NCI-H446 treated with DMSO at 0.1 percent for 48 hours (cell line): Measurements from ENCODE around the gene ZNF668.
"Not testable (repeated sequence)": the region's sequence is repeated elsewhere in the genome, so short reads cannot be mapped to it uniquely, and the experiment has no call there.

Experiments
- DNase-seq: peaks from one replicate; lab custom pipeline; 2025; lab: John Stamatoyannopoulos, UW

ZNF668 gene

DNA sequence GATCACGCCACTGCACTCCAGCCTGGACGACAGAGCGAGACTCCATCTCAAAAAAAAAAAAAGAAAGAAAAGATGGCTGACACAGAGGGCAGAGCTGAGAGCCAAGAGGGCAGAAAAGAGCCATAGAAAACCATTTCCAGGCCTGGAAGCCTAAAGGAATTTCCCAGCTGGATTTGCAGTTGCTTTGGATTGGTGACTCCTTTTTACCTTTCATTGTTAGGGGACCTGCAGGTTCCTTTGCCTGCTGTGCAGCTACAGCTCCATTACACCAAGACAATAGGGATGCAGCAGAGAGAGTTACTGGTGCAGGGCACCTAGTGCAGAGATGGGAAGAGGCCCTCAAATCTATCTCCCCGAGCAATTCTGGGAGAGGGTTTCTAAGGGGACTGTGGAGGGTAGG, 18.4 kb downstream of the ZNF668 start:
- DNase-seq = no peak

DNA sequence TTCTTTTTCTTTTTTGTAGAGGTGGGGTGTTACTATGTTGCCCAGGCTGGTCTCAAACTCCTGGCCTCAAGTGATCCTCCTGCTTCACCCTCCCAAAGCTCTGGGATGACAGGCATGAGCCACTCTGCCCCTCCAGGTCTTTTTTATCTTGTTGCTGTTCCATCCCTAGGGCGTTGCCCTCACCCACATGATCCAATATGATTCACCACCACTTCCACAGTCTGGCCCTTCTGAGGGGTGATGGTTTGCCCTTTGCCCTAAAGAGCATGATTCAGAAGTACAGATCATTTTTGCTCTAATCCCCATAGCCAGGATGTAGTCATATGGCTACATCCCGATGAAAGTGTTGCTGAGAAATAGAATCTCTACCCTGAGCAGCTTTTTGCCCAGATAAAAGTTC, 21.9 kb downstream of the ZNF668 start:
- DNase-seq = no peak

DNA sequence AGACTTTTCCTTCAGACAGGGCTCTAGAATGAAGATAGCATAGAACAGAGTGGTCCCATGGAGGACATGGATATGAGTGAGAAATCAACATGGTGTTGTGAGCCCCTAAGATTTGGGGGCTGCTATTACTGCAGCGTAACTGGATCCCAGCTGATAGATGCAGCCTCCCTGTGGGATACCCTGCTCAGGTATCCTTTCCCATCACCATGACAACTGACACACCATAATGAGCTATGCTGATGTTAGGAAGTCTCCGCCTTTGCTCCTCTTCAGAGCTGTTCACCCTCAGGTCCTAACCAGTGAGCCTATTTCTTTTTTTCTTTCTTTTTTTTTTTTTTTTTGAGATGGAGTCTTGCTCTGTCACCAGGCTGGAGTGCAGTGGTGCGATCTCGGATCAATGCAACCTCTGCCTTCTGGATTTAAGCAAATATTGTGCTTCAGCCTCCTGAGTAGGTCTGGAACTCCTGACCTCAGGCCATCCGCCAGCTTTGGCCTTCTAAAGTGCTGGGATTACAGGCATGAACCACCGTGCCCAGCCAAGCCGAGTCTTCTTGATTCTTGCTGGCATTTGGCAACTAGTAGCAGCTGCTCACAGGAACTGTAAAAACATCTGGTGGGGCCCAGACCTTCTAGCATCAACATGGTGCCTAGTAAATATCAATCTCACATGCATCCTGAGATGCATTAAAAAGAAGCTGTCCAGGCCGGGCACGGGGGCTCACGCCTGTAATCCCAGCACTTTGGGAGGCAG, 23.6 kb downstream of the ZNF668 start:
- no peak for DNase-seq

DNA sequence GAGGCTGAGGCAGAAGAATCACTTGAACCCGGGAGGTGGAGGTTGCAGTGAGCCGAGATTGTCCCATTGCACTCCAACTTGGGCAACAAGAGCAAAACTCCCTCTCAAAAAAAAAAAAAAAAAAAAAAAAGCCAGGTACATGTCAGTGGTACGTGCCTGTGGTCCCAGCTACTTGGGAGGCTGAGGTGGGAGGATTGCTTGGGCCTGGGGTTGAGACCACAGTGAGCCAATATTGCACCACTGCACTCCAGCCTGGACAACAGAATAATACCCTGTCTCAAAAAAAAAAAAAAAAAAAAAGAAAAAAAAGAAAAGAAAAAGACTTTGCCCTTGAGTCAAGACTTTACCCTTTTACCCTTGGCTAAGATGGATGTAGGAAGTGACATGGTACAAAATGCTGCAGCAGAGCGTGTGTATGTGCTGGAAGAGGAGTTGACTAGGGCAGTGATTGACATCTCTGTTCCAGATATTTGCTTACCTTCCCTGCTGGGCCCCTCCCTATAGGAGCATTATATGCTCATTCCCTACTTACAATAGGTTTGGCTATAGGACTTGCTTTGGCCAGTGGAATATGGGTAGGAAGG, 30.1 kb downstream of the ZNF668 start:
- DNase-seq = no peak

DNA sequence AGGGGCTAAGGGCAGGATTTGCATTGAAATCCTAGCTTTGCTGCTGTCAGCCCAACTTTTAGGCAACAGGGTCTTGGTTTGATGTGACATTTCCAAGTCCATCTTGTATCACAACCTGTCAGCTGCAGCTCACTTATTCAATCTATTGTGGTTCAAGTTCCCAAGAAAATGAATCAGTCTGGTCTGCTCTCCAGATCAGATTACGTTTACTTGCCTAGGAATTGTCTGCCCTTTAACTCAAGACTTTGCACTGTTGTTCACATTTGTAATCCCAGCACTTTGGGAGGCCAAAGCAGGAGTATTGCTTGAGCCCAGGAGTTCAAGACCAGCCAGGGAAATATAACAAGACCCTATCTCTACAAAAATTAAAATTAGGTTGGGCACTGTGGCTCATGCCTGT, 30.7 kb downstream of the ZNF668 start:
- no peak for DNase-seq

DNA sequence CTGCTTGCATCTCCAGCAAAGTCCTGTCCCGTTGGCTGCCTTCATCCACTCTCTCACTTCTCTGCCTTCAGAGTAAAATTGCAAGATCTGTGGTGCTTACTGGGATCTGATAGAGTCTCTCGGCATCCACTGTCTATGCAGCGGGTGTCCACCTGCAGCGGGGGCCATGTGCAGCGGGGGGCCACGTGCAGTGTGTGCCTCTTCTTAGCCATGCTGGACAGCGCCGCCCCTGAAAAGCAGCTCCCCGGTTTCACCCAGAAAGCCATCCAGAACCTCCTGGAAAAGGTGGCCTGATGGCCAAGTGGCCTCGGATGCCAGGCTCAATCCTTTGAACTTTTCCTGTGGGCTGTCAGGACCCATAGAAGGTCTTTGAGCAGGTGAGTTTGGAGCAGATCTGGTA, 31.2 kb downstream of the ZNF668 start:
- DNase-seq = no peak

DNA sequence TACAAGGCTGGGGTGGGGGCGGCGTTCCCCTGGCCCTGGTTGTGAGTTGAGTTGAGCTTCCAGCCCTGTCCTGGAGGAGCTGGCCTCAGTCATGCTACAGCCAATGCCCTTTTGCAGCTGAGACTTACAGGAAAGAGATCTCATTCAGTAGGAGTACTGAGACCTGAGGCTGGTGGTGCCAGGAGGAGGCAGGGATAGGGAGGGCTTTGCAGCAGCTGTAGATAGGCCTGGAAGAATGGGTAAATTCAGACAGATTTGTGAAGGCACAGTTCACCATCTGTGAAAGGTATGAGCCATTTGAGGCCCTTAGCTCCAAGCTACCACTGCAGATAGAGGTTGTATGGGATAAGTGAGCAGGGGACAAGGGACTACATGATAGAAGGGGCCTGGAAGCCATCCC, 35.0 kb downstream of the ZNF668 start:
- DNase-seq = no peak

DNA sequence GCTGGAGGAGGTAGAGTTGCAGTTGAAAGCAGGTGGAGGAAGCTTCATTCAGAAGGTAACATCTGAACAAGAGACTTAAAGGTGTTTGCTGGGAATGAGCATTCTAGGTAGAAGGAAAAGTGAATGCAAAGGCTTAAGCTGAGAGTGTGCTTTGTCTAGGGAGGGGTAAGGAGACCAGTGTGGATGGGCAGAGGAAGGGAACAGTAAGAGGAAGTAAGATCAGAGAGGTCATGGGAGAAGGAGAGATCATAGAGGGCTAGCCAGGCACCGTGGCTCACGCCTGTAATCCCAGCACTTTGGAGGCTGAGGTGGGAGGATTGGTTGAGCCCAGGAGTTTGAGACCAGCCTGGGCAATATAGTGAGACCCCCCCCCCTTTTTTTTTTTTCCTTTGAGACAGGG, 37.3 kb downstream of the ZNF668 start:
- no peak for DNase-seq

DNA sequence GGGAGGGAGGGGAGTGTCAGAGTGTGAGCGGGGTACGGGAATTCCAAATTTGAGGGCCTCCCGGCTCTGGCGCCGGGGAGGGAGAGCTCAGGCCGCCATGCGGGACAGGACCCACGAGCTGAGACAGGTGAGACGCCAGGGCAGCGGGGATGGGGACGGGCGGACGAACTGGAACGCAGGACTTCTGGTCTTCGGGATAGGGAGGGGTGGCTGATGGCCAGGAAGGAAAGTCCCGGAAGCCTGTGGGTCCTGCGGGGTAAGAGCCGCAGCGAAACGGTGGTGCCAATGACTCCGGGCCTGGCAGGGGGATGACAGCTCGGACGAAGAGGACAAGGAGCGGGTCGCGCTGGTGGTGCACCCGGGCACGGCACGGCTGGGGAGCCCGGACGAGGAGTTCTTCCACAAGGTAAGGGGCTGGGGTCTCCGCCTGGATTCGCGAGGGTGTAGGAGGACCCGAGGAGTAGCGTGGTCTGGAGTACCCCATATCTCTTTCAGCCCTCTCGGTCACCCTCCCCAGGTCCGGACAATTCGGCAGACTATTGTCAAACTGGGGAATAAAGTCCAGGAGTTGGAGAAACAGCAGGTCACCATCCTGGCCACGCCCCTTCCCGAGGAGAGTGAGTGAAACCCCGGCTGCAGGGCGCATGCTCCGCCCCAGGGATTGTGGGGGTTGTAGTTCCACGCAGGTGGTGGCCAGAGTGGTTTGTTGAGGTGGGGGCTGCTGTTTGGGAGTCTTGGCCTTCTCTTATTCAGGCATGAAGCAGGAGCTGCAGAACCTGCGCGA, 40.1 kb downstream of the ZNF668 start:
- DNase-seq = peak; percentile 35

DNA sequence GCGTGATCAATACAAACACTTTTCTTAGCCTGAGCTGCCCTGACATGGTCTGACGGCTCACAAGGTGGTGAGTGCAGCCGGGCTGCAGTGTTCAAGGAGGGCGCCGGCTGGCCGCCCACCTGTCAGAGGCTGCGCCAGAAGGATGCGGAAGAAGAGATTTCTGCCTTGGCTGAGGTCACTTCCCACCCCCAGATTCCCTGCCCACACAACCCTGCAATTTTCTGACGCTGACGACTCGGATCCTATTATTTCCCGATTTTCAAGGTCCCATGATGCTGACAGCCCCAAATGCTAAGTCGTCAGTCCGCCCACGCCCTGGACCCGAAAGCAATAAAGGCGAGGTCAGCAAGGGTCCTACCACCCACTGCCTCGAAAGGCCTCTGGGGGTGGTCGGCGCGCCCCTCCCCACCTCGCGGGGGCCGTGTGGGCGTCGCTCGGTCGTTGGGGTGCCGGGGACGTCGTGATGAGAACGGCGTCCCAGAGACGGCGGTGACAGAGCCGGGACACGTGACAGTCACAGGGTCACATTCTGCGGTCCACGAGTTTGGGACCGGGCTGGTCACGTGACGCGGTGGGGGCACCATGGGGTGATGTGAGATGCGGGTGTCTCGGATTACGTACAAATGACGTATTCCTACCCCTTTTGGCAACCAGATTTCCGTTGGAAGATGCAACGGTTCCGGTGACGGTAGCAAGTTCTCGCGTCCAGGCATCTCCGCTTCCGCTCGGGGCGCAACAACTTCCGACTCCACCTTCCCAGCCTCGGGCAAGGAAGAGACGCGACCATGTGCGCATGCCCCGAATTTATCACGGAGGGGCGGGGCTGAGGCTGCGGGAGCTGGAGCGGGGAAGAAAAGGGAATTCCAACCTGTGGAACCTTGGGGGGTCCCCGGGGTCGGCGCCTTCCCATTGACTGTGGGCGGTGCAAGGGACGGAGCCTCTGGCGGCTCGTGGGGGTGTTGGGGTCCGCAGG, 41.0 kb downstream of the ZNF668 start, which contains the start of gene STX4:
Gene STX4 (plus strand): TSS at position 823 of the 973 bp plus-strand sequence. CDS start 248 bp downstream, outside the sequence.
- peak; percentile 86 for DNase-seq

DNA sequence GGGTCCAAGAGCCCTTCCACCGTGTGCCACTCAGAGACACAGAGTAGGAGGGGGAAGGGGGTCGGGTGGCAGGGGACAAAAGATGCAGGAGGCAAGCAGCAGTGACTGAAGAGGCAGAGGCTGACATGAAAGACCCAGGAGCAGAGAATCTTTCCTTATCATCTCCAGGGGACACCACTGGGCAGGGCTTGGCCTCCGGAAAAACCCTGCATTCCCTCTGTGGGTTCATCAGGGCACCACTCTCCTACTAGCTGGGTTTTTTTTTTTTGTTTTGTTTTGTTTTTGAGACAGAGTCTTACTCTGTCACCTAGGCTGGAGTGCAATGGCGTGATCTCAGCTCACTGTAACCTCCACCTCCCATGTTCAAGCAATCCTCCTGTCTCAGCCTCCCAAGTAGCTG, 42.8 kb downstream of the ZNF668 start:
- no peak for DNase-seq

DNA sequence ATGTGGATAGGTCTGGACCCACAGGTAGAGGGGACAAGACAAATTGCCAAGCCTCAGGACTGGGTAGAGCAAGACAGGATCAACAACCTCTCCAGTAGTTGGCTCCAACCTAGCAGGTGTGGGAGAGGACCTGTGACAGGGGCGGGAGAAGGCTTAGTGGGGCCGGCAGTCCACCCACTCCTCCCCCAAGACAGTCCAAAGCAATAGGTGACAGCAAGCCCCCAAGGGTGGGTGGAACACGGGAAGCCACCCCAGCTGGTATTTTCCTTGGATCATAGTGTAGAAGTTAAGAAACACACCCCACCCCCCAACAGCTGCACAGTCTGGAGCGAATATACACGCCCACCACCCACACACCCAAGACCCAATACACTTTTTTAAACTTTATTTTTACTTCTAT, 44.8 kb downstream of the ZNF668 start:
- DNase-seq = no peak

DNA sequence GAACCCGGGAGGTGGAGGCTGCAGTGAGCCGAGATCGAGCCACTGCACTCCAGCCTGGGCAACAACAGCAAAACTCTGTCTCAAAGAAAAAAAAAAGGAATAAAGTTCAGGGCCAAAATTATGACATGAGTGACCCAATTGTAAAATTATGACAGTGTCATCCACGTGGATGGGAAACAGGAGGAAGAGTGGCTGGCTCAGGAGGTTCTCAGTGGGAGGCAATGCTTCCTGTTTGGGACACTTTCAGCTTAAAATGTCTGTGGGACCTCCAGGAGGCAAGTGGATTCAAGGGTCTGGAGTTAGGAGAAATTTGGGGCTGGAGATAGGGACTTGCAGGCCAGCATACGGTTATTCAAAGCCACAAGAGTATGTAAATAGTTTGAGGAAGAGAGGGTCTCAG, 48.7 kb downstream of the ZNF668 start:
- DNase-seq = no peak

DNA sequence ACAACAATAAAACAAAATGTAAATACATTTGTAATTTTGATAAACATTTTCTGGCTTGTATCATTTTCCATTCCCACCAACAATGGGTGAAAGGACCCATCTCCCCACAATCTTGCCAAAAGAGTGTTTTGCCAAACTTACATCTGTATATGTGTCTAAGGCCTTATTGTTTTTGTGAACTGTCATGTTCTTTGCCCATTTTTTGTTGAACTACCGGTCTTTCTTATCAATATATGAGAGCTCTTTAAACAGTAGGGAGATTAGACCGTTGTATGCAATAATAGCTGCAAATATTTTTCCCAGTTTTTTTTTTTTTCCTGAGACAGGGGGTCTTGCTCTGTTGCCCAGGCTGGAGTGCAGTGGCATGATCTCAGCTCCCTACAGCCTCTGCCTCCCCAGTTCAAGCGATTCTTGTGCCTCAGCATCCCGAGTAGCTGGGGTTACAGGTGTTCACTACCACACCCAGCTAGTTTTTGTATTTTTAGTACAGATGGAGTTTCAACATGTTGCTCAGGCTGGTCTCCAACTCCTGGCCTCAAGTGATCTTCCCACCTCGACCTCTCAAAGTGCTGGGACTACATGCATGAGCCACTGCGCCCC, 50.3 kb downstream of the ZNF668 start:
- no peak for DNase-seq

DNA sequence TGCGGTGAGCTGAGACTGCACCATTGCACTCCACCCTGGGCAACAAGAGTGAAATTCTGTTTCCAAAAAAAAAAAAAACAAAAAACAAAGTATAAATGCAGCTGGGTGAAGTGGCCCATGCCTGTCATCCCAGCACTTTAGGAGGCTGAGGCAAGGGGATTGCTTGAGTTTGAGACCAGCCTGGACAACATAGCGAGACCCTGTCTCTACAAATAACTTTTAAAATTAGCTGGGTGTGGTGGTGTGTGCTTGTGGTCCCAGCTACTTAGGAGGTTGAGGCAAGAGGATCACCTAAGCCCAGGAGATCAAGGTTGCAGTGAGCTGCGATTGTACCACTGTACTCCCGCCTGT, 50.8 kb downstream of the ZNF668 start:
- DNase-seq = no peak

DNA sequence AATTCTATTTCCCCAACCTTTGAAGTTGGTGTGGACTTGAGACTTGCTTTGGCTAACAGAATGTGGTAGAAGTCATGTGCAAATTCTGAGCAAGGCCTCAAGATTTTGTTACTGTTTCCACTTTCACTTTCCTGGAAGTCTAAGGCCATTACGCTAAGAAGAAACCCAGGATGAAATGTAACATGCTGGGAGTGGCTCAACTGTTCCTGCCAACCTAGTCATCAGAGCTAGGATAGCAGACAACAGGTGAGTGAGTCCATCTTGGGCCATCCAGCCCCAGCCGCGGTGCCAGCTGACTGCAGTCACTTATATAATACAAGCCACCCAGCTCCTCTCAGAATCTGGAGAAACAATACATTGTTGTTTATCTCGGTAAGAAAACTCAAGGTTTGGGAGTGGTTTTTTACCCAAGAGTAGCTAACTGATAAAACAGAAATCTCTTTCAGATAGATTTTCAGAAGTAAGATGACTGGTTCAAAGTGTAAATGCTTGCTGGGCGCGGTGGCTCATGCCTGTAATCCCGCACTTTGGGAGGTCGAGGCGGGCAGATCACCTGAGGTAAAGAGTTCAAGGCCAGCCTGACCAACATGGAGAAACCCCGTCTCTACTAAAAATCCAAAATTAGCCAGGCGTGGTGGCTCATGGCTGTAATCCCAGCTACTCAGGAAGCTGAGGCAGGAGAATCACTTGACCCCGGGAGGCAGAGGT, 51.3 kb downstream of the ZNF668 start:
- DNase-seq = no peak

DNA sequence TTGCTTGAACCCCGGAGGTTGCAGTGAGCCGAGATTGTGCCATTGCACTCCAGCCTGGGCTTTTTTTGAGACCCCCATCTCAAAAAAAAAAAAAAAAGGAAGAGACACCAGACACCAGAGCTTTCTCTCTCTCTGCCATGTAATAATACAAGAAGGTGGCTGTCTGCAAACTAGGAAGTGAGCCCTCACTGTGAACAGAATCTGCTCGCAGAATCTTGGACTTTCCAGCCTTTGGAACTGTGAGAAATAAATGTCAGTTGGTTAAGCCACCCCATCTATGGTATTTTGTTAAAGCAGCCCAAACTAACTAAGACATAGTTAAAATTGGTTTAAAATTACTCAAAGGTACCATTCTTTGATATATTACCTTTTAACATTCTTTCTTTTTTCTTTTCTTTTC, 53.5 kb downstream of the ZNF668 start:
- DNase-seq = no peak

DNA sequence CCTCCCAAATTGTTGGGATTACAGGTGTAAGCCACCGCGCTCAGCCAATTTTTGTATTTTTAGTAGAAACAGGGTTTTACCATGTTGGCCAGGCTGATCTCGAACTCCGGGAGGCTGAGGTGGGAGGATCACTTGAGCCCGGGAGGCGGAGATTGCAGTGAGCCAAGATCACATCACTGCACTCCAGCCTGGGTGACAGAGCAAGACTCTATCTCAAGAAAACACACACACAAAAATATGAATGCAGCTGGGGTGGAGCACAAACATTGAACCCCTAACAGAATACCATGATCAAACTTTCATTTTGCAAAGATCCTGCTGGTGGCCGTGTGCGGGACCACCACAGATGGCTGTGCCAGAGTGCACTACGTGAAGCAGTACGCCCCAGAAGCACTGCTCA, 56.3 kb downstream of the ZNF668 start:
- not testable (repeated sequence) for DNase-seq

DNA sequence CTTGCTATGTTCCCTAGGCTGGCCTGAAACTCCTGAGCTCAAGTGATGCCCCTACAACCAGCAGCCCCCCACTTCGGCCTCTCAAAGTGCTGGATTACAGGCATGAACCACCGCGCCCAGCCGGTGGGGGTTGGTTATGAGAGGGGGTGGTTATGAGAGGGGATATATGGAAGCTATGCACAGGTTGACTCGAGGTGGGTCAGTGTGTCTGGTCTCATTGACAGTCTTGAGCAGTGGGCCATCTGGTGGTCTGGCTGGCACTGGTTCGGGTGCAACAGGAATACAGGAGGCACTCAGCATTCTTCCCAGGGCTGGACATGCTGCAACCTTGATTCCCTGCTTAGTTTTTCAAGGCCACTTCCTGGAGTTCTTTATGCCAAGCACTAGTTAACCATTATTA, 58.0 kb downstream of the ZNF668 start:
- DNase-seq = no peak

DNA sequence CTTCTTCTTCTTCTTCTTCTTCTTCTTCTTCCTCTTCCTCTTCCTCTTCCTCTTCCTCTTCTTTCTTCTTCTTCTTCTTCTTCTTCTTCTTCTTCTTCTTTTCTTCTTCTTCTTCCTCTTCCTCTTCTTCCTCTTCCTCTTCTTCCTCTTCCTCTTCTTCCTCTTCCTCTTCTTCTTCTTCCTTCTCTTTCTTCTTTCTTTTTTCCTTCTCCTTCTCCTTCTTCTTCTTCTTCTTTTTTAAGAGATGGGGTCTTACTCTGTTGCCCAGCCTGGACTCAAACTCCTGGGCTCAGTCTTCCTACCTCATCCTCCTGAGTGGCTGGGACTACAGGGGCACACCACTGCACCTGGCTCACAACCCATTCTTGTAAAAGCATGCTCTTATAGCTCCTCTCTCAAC, 60.7 kb downstream of the ZNF668 start:
- not testable (repeated sequence) for DNase-seq

DNA sequence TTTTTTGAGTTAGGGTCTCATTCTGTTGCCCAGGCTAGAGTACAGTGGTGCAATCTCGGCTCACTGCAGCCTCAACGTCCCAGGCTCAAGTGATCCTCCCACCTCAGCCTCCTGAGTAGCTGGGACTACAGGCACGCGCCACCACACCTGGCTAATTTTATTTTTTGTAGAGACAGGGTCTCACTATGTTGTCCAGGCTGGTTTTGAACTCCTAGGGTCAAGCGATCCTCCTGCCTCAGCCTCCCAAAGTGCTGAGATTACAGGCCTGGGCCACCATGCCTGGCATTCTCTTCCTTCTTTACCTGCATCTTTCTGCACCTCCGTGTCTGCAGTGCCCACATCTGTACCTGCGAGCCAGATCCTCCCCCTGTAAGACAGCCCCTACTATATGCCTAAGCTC, 62.2 kb downstream of the ZNF668 start:
- DNase-seq = not testable (repeated sequence)
